CD14-positive monocyte (primary cell): ENCODE measurements around the gene TENM3. TPM values are rescaled to one million over a fixed set of nuclear protein-coding genes. Genes with fewer than 3 reads are reported as not detected.

Experiments used
- DNase-seq, 3 donors: peaks; one replicate each; pipeline ENCODE4 v3.0.0-alpha.2; 2011 to 2022
- H2AFZ ChIP-seq: 2 replicates; pipeline ENCODE4 v1.6.0; 2012; ENCODE audit warnings: mild to moderate bottlenecking, low read depth, low read length, inconsistent platforms; ENCODE audit not compliant: insufficient read depth, poor library complexity, severe bottlenecking
- H3K27ac ChIP-seq, 2 donors: 1 replicate in 1 of 2; 2 replicates in 1 of 2; pipeline ENCODE4 v1.5.1; 2012 to 2013; ENCODE audit warnings: low read length in 2 of 2, control low read depth in 1 of 2, inconsistent platforms in 1 of 2, low read depth in 1 of 2, mild to moderate bottlenecking in 1 of 2
- H3K27me3 ChIP-seq, 2 donors: one replicate each; pipeline versions ENCODE4 v1.6.0 to v1.6.1; 2011 to 2013; ENCODE audit warnings: low read length in 2 of 2; ENCODE audit not compliant: control insufficient read depth in 2 of 2, insufficient read depth in 2 of 2
- H3K36me3 ChIP-seq, 2 donors: replicated peaks in 1 of 2; 1 replicate in 1 of 2; 2 replicates in 1 of 2; pipeline versions ENCODE4 v1.5.1 to v1.6.1; 2012 to 2013; ENCODE audit warnings: low read length in 2 of 2, control low read depth in 1 of 2, inconsistent platforms in 1 of 2, mild to moderate bottlenecking in 1 of 2; ENCODE audit not compliant: insufficient read depth in 2 of 2, control insufficient read depth in 1 of 2
- H3K4me1 ChIP-seq, 2 donors: 1 replicate in 1 of 2; 2 replicates in 1 of 2; pipeline versions ENCODE4 v1.5.1 to v1.6.1; 2012 to 2013; ENCODE audit warnings: low read length in 2 of 2, control low read depth in 1 of 2, inconsistent platforms in 1 of 2, mild to moderate bottlenecking in 1 of 2, moderate library complexity in 1 of 2; ENCODE audit not compliant: insufficient read depth in 2 of 2, control insufficient read depth in 1 of 2
- H3K4me2 ChIP-seq: replicated peaks from 2 replicates; pipeline ENCODE3; 2012; ENCODE audit warnings: low read length, moderate library complexity, mild to moderate bottlenecking; ENCODE audit not compliant: poor library complexity, severe bottlenecking; ENCODE audit errors: extremely low read depth
- H3K4me3 ChIP-seq, 3 experiments: fragments of 200-600 bp in 1 of 3; sonication (generic) in 1 of 3; replicated peaks in 1 of 3; 1 replicate in 2 of 3; 2 replicates in 1 of 3; pipeline ENCODE4 v1.5.1; 2011 to 2013; ENCODE audit warnings: low read length in 3 of 3, mild to moderate bottlenecking in 3 of 3, control low read depth in 2 of 3, low read depth in 2 of 3, inconsistent platforms in 1 of 3, moderate library complexity in 1 of 3
- H3K79me2 ChIP-seq: 2 replicates; pipeline ENCODE4 v1.6.0; 2012; ENCODE audit warnings: mild to moderate bottlenecking, control low read depth, inconsistent platforms, low read length, moderate library complexity; ENCODE audit not compliant: insufficient read depth
- H3K9ac ChIP-seq: 2 replicates; pipeline ENCODE4 v1.6.0; 2017; ENCODE audit warnings: low read length, mild to moderate bottlenecking; ENCODE audit not compliant: insufficient read depth, poor library complexity, severe bottlenecking
- H3K9me3 ChIP-seq, 2 donors: replicated peaks in 1 of 2; 1 replicate in 1 of 2; 2 replicates in 1 of 2; pipeline versions ENCODE4 v1.5.1 to v1.6.1; 2012 to 2013; ENCODE audit warnings: low read length in 2 of 2, control low read depth in 1 of 2; ENCODE audit not compliant: control insufficient read depth in 1 of 2, insufficient read depth in 1 of 2
- H4K20me1 ChIP-seq: 2 replicates; pipeline ENCODE4 v1.6.0; 2012; ENCODE audit warnings: mild to moderate bottlenecking, low read length, control low read depth, moderate library complexity; ENCODE audit not compliant: insufficient read depth
- H3K27ac Mint-ChIP-seq, 7 donors: one replicate each; pipeline ENCODE4 v1.8.0; 2020; ENCODE audit warnings: mild to moderate bottlenecking in 7 of 7, mixed read lengths in 7 of 7, moderate library complexity in 6 of 7, inconsistent platforms in 2 of 7
- H3K27me3 Mint-ChIP-seq, 3 donors: one replicate each; pipeline ENCODE4 v1.8.0; 2021 to 2022; ENCODE audit warnings: low read depth in 3 of 3, mild to moderate bottlenecking in 3 of 3, mixed read lengths in 3 of 3, moderate library complexity in 3 of 3, inconsistent platforms in 1 of 3
- H3K36me3 Mint-ChIP-seq, 2 donors: one replicate each; pipeline ENCODE4 v1.8.0; 2020; ENCODE audit warnings: mixed read lengths in 2 of 2, inconsistent platforms in 1 of 2, mild to moderate bottlenecking in 1 of 2
- H3K4me1 Mint-ChIP-seq: one replicate; pipeline ENCODE4 v1.8.0; 2020; ENCODE audit warnings: mild to moderate bottlenecking, mixed read lengths
- H3K4me3 Mint-ChIP-seq, 2 donors: one replicate each; pipeline ENCODE4 v1.8.0; 2020; ENCODE audit warnings: mild to moderate bottlenecking in 2 of 2, mixed read lengths in 2 of 2, moderate library complexity in 1 of 2
- H3K9me3 Mint-ChIP-seq, 7 donors: one replicate each; pipeline ENCODE4 v1.8.0; 2020 to 2022; ENCODE audit warnings: mixed read lengths in 7 of 7, mild to moderate bottlenecking in 6 of 7, moderate library complexity in 6 of 7, inconsistent platforms in 2 of 7
- CTCF ChIP-seq: fragments of 200-600 bp; IDR thresholded peaks from one replicate; pipeline ENCODE4 v1.8.0; 2022; ENCODE audit warnings: antibody characterized with exemption, mild to moderate bottlenecking
- WGBS: methylation state at CpG from one replicate; pipeline ENCODE4 v1.1.5; 2013; ENCODE audit warnings: missing lambda C conversion rate; ENCODE audit not compliant: insufficient coverage; 5-methylcytosine and 5-hydroxymethylcytosine counted together
- intact Hi-C, 2 donors: fragments of 100-400 bp; cut with micrococcal nuclease; formaldehyde crosslinking; loops; one replicate each; pipeline versions ENCODE4 v1.15.0 to v1.15.1; 2023
- polyA plus RNA-seq, 3 donors: library from polyadenylated mRNA; depleted of rRNA in 1 of 3; unstranded in 2 of 3; stranded (reverse) in 1 of 3; fragments of 300-500 nt in 2 of 3; fragments of >200 nt in 1 of 3; fragmentation: Illumina TruSeq in 2 of 3; gene quantifications; 1 replicate in 2 of 3; 2 replicates in 1 of 3; pipeline ENCODE4 v1.2.3, GENCODE V29; 2012 to 2021

Gene TENM3
- polyA plus RNA-seq, 3 donors = not detected

DNA sequence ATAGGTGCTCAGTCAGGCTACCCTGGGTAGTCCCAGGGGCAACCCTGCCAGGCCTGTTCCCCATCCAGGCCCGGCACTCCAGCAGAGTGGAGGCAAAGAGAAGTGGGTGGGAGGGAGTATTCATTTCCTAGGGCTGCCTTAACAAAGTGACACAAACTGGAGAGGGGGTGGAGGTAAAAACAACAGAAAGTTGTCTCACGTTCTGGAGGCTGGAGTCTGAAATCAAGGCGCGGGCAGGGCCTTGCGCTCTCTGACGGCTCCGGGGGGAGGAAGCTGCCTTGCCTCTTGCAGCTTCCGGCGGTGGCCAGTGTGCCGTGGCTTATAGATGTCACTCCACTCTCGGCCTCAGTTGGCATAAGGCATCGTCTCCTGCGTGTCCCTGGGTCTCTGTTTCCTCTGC lies 583.2 kb downstream of the TENM3 start:
- Mint-ChIP-seq H3K4me1 (peaks cover 32% of the 10 kb centered on the region), H3K4me3 (peak overlapping the region in 1 of 2 donors; percentile 47), H3K36me3 (no peaks in the 10 kb centered on the region), H3K9me3 (no peaks in the 10 kb centered on the region), H3K27me3 (peaks cover 4 to 11% (median 9%) of the 10 kb centered on the region in 3 donors), H3K27ac (peak overlapping the region in 2 of 7 donors; percentile 14 to 72)
- peak overlapping the region; percentile 44 for H2AFZ ChIP-seq
- H3K4me3 ChIP-seq = no peak overlapping the region
- DNase-seq = peak in 1 of 3 donors; percentile 7
- H3K9ac ChIP-seq = peak overlapping the region; percentile 16
- no peaks in the 10 kb centered on the region for H3K9me3 ChIP-seq
- no peak for TF ChIP-seq CTCF
- no peak overlapping the region for H3K27ac ChIP-seq
- no peaks in the 10 kb centered on the region for H4K20me1 ChIP-seq
- H3K79me2 ChIP-seq = no peaks in the 10 kb centered on the region
- 18% methylated on average over 13 of the region's 13 CpGs for WGBS
- H3K36me3 ChIP-seq = no peaks in the 10 kb centered on the region
- no peaks in the 10 kb centered on the region for H3K27me3 ChIP-seq
- H3K4me1 ChIP-seq = peaks cover 6 to 23% of the 10 kb centered on the region in 2 donors
- H3K4me2 ChIP-seq = peak overlapping the region; percentile 21
- intact Hi-C loops = no loop called here

- Histone ChIP-seq H3K27me3 (no peaks in the 10 kb centered on the region), H3K9me3 (no peaks in the 10 kb centered on the region), H2AFZ (peak overlapping the region; percentile 44), H3K4me2 (no peak overlapping the region), H3K79me2 (no peaks in the 10 kb centered on the region), H3K27ac (no peak overlapping the region), H4K20me1 (no peaks in the 10 kb centered on the region), H3K9ac (no peak overlapping the region), H3K36me3 (no peaks in the 10 kb centered on the region), H3K4me3 (no peak overlapping the region), H3K4me1 (peaks cover 6 to 22% of the 10 kb centered on the region in 2 donors)
- no peaks in the 10 kb centered on the region for H3K36me3 Mint-ChIP-seq
- H3K27me3 Mint-ChIP-seq = peaks cover 4 to 11% (median 9%) of the 10 kb centered on the region in 3 donors
- no peak for TF ChIP-seq CTCF
- peak overlapping the region in 1 of 7 donors; percentile 37 for H3K27ac Mint-ChIP-seq
- H3K9me3 Mint-ChIP-seq = no peaks in the 10 kb centered on the region
- 89% methylated on average over 4 of the region's 8 CpGs for WGBS
- no peak for DNase-seq
- no peak overlapping the region for H3K4me3 Mint-ChIP-seq
- intact Hi-C loops = no loop called here
- H3K4me1 Mint-ChIP-seq = peaks cover 32% of the 10 kb centered on the region
Observed at GRCh38 chr4:182827166-182827565, 584.0 kb downstream of the TENM3 start.
